IPS-18a (cell line): Measurements from ENCODE around the gene EHBP1L1.
A peak's percentile ranks its signal among the peaks of the same experiment; 100 is the strongest.
"Not testable (repeated sequence)": the region's sequence is repeated elsewhere in the genome, so short reads cannot be mapped to it uniquely, and the experiment has no call there.

Experiments used
- H3K27ac ChIP-seq: one replicate; pipeline ENCODE4 v1.5.1; 2013; ENCODE audit warnings: low read length
- H3K27me3 ChIP-seq: one replicate; pipeline ENCODE4 v1.6.1; 2013; ENCODE audit warnings: mild to moderate bottlenecking, low read length; ENCODE audit not compliant: control insufficient read depth, insufficient read depth
- H3K36me3 ChIP-seq: one replicate; pipeline ENCODE4 v1.6.1; 2013; ENCODE audit warnings: low read depth, low read length; ENCODE audit not compliant: control insufficient read depth
- H3K4me1 ChIP-seq: one replicate; pipeline ENCODE4 v1.6.1; 2013; ENCODE audit warnings: low read depth, low read length; ENCODE audit not compliant: control insufficient read depth
- H3K4me3 ChIP-seq: one replicate; pipeline ENCODE4 v1.5.1; 2013; ENCODE audit warnings: low read length
- H3K9ac ChIP-seq: one replicate; pipeline ENCODE4 v1.6.1; 2013; ENCODE audit warnings: mild to moderate bottlenecking, low read length, moderate library complexity
- H3K9me3 ChIP-seq: one replicate; pipeline ENCODE4 v1.6.1; 2013; ENCODE audit warnings: low read depth, low read length; ENCODE audit not compliant: control insufficient read depth

EHBP1L1 gene

DNA sequence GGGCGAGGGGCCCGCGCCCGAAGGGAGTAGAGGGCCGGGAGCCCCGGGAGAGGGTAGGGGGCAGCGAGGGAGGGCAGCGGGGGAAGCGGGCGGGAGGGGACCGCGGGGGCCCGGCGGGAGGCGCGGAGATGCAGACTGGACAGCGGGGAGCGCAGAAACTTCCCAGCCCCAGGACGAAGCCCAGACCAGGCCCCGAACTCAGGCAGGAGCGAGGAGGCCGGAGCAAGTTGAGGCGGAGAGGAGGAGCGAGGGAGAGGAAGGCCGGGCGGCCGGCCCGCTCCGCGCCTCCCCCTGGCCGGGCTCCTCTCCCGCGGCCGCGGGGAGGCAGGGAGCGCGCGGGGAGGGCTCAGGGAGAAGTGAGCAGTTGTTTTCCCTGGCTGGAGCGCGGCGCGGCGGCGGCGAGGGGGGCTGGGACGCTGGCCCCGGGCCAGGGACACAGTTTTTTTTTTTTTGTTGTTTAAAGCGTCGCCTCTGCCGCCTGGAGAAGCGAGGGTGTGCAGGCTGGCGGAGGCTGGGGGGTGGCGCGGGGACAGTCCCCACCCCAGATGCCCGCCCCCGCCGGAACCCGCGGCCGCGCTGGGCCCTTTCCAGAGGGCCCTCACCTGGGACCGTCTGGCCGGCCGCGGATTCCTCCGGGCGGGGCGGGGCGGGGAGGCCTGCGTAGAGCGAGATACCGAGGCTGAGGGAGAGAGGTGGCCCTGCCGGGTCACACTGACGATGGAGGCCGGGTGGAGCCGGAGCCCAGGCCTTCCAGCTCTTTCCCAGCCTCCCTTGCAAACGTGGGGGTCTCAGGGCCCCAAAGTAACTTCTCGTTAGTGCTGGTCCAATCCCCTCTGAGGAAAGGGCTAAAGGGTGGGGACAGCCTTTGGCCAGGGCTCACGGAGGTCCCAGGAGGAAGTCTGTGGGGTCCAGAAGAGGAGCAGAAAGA, 17.6 kb upstream of the EHBP1L1 start, which contains the start of gene LTBP3:
Gene LTBP3 (minus strand): TSS at position 358 of the 928 bp plus-strand sequence. CDS start 400 bp downstream, outside the sequence.
- Histone ChIP-seq H3K9ac (no peak within 1 kb of the TSS), H3K9me3 (no peaks in the 10 kb centered on the region), H3K4me1 (peaks cover 23% of the 10 kb centered on the region), H3K27ac (no peak within 1 kb of the TSS), H3K4me3 (peak within 1 kb of the TSS; percentile 55), H3K36me3 (no peaks in the 10 kb centered on the region), H3K27me3 (peaks cover 54% of the 10 kb centered on the region)

GRCh38 chr11:65558930-65559509, 16.8 kb upstream of the EHBP1L1 start:
- Histone ChIP-seq H3K4me1 (peaks cover 23% of the 10 kb centered on the region), H3K9me3 (no peaks in the 10 kb centered on the region), H3K27ac (no peak overlapping the region), H3K4me3 (peak overlapping the region; percentile 55), H3K9ac (no peak overlapping the region), H3K27me3 (peaks cover 51% of the 10 kb centered on the region), H3K36me3 (no peaks in the 10 kb centered on the region)

- peaks cover 46% of the 10 kb centered on the region for H3K27me3 ChIP-seq
- no peaks in the 10 kb centered on the region for H3K9me3 ChIP-seq
- peaks cover 23% of the 10 kb centered on the region for H3K4me1 ChIP-seq
- no peak overlapping the region for H3K4me3 ChIP-seq
- H3K27ac ChIP-seq, result no peak overlapping the region
- no peaks in the 10 kb centered on the region for H3K36me3 ChIP-seq
- no peak overlapping the region for H3K9ac ChIP-seq
Observed at GRCh38 chr11:65559535-65559934, 16.3 kb upstream of the EHBP1L1 start.

- Histone ChIP-seq H3K9ac (no peak overlapping the region), H3K27me3 (peaks cover 41% of the 10 kb centered on the region), H3K4me1 (peaks cover 23% of the 10 kb centered on the region), H3K36me3 (no peaks in the 10 kb centered on the region), H3K4me3 (no peak overlapping the region), H3K9me3 (no peaks in the 10 kb centered on the region), H3K27ac (no peak overlapping the region)
Observed at GRCh38 chr11:65559951-65560537, 15.8 kb upstream of the EHBP1L1 start.

DNA sequence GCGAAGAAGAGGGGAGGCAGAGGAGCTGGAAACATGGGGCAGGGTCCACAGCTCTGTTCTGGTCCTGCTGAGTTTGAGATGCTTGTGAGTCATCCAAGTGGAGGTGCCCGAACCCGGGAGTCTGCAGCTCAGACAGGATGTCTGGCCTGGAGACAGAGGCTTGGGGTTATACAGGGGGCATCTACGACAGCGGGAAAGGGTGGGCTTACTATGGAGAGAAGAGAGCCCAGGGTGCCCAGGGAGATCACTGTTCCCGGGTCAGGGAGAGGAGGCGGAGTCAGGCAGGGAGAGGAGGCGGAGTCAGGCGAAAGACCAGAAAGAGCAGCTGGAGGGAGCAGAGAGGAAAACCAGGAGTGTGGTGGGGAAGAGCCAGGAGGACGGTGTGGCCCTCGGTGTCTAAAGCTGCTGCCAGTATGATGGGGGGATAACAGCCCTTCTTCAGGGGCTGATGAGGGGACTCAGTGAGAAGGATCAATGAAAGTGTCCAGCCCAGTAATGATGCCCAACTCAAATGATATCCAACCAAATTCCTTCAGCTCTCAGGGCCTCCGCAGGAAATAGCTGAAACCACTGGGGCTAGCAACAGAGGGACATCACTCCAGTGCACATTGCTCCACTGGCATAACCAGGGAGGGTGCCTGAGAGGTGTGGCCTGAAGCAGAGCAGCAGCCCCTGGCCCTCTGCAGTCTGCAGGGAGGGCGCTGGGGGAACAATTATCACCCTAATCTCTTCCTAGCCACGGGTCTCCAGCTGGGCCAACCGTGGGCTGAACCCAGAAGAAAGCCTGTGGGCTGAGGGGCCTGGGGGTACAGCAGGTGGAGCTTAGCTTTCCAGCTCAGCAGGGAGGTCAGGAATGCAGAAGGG, 15.1 kb upstream of the EHBP1L1 start:
- Histone ChIP-seq H3K9ac (no peak overlapping the region), H3K4me3 (no peak overlapping the region), H3K4me1 (peaks cover 23% of the 10 kb centered on the region), H3K9me3 (no peaks in the 10 kb centered on the region), H3K36me3 (no peaks in the 10 kb centered on the region), H3K27ac (no peak overlapping the region), H3K27me3 (peaks cover 36% of the 10 kb centered on the region)

DNA sequence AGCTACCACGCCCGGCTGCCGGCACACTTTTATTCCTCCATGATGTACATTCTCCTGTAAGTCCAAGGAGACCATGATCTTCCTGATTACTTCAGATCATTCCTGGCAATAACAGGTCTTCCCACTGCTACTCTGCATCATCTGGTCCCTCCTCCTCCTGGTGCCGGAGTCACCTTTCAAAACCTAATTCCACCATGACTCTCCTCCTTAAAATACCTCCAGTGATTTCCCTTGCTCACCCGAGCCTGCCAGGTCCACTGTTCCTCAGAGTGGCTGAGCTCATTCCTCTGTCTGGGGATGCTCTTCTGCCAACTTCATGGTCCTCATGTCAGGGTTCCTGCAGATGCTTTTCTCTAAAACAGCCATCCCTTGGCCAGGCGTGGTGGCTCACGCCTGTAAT, 13.8 kb upstream of the EHBP1L1 start:
- no peaks in the 10 kb centered on the region for H3K9me3 ChIP-seq
- peaks cover 25% of the 10 kb centered on the region for H3K27me3 ChIP-seq
- H3K27ac ChIP-seq, result no peak overlapping the region
- peaks cover 23% of the 10 kb centered on the region for H3K4me1 ChIP-seq
- H3K36me3 ChIP-seq, result no peaks in the 10 kb centered on the region
- H3K4me3 ChIP-seq, result no peak overlapping the region
- no peak overlapping the region for H3K9ac ChIP-seq

DNA sequence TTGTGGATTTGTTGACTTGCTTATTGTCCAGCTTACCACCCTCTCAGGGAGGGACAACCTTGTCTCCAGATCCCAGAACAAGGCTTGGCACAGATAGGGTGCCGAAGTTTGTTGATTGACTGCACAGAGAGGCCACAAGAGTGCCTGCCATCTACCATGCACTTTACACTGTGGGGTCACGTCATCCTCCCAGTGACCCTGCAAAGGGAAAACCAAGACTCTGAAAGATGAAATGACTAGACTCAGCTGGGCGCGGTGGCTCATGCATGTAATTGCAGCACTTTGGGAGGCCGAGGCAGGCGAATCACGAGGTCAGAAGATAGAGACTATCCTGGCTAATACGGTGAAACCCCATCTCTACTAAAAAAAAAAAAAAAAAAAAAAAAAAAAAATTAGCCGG, 13.1 kb upstream of the EHBP1L1 start:
- no peaks in the 10 kb centered on the region for H3K36me3 ChIP-seq
- H3K27ac ChIP-seq, result no peak overlapping the region
- H3K4me1 ChIP-seq, result peaks cover 20% of the 10 kb centered on the region
- no peak overlapping the region for H3K9ac ChIP-seq
- H3K4me3 ChIP-seq, result no peak overlapping the region
- H3K27me3 ChIP-seq, result peaks cover 19% of the 10 kb centered on the region
- H3K9me3 ChIP-seq, result no peaks in the 10 kb centered on the region

GRCh38 chr11:65563601-65564000, 12.3 kb upstream of the EHBP1L1 start:
- Histone ChIP-seq H3K9me3 (no peaks in the 10 kb centered on the region), H3K4me3 (no peak overlapping the region), H3K36me3 (no peaks in the 10 kb centered on the region), H3K27ac (no peak overlapping the region), H3K4me1 (peaks cover 20% of the 10 kb centered on the region), H3K9ac (no peak overlapping the region), H3K27me3 (peaks cover 19% of the 10 kb centered on the region)

DNA sequence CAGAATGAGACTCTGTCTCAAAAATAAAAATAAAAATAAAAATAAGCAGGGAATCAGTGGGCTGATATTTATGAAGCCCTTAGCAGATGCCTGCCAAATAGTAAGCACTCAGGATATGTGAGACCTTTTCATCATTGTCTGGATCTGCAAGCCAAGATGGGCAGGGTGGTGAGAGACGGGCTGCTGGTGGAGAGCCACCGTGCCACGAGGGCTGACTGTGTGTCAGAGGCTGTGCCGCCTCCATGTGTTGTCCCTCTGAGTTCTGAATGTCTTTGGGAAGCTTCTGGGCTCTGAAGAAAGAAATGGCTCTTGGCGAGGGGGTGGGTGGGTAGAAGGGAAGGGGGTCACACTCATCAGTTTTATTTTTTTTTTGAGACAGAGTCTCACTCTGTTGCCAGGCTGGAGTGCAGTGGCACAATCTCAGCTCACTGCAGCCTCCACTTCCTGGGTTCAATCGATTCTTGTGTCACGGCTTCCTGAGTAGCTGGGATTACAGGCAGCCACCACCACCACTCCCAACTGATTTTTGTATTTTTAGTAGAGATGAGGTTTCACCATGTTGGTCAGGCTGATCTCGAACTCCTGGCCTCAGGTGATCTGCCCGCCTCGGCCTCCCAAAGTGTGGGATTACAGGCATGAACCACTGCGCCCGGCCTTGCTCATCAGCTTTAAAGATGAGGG, 10.8 kb upstream of the EHBP1L1 start:
- not testable (repeated sequence) for H3K9me3 ChIP-seq, H3K36me3 ChIP-seq, H3K27me3 ChIP-seq, H3K9ac ChIP-seq, H3K27ac ChIP-seq, H3K4me3 ChIP-seq
- H3K4me1 ChIP-seq, result peaks cover 19% of the 10 kb centered on the region

- Histone ChIP-seq H3K36me3 (no peaks in the 10 kb centered on the region), H3K27me3 (no peaks in the 10 kb centered on the region), H3K4me1 (peaks cover 14% of the 10 kb centered on the region), H3K4me3 (no peak overlapping the region), H3K9me3 (no peaks in the 10 kb centered on the region), H3K27ac (no peak overlapping the region), H3K9ac (no peak overlapping the region)
Observed at GRCh38 chr11:65565624-65566453, 10.0 kb upstream of the EHBP1L1 start.
